ENCODE data around the gene ANKRD55. TPM values are rescaled to one million over a fixed set of nuclear protein-coding genes. Genes with fewer than 3 reads are reported as not detected.
A peak's percentile ranks its signal among the peaks of the same experiment; 100 is the strongest.
"Not testable (repeated sequence)": the region's sequence is repeated elsewhere in the genome, so short reads cannot be mapped to it uniquely, and the experiment has no call there.

The ANKRD55 gene
- total and polyA plus RNA-seq, 8 donors = 0.20 to 0.97 (median 0.67) TPM

- H3K27me3 ChIP-seq = no peaks in the 10 kb centered on the region
- H3K4me3 ChIP-seq = no peak overlapping the region
- TF ChIP-seq CTCF (IDR thresholded peaks at IDR 0.05) = no peak
- no peaks in the 10 kb centered on the region for H3K36me3 ChIP-seq
- ATAC-seq (peak; percentile 7), DNase-seq (no peak)
- intact Hi-C loops (cut with DNase I) = loop anchor here in 1 of 2 donors (10.0 kb wide), 1 partner anchor 86 kb away; the partner anchor contains the start of gene IL6ST
- H3K9me3 ChIP-seq = no peaks in the 10 kb centered on the region
- H3K27ac ChIP-seq = no peak overlapping the region
- H3K4me1 ChIP-seq = peaks cover 11 to 12% of the 10 kb centered on the region in 2 donors
Measured at GRCh38 chr5:56080375-56081052, 152.6 kb downstream of the ANKRD55 start.

GRCh38 chr5:56079157-56079500 is 154.0 kb downstream of the ANKRD55 start:
- H3K36me3 ChIP-seq; DNase-seq; H3K27me3 ChIP-seq; H3K9me3 ChIP-seq; H3K27ac ChIP-seq; intact Hi-C loops (cut with DNase I); H3K4me3 ChIP-seq; ATAC-seq: not testable (repeated sequence)
- peaks cover 9 to 12% of the 10 kb centered on the region in 2 donors for H3K4me1 ChIP-seq

GRCh38 chr5:56078278-56079156 is 154.6 kb downstream of the ANKRD55 start:
- Histone ChIP-seq H3K4me1 (peaks cover 9 to 12% of the 10 kb centered on the region in 2 donors), H3K36me3 (no peaks in the 10 kb centered on the region), H3K27me3 (no peaks in the 10 kb centered on the region), H3K9me3 (no peaks in the 10 kb centered on the region), H3K4me3 (no peak overlapping the region), H3K27ac (no peak overlapping the region)
- intact Hi-C loops (cut with DNase I) = no loop called here
- no peak for TF ChIP-seq CTCF (IDR thresholded peaks at IDR 0.05)
- peak; percentile 48 for ATAC-seq
- no peak for DNase-seq

- Histone ChIP-seq H3K27me3 (no peaks in the 10 kb centered on the region), H3K36me3 (no peaks in the 10 kb centered on the region), H3K4me1 (peaks cover 9 to 12% of the 10 kb centered on the region in 2 donors), H3K27ac (no peak overlapping the region), H3K9me3 (no peaks in the 10 kb centered on the region), H3K4me3 (no peak overlapping the region)
- intact Hi-C loops (cut with DNase I) = no loop called here
- no peak for TF ChIP-seq CTCF (IDR thresholded peaks at IDR 0.05)
- DNase-seq (no peak), ATAC-seq (no peak)
Measured at GRCh38 chr5:56077796-56078233, 155.3 kb downstream of the ANKRD55 start.

- peaks cover 10 to 16% of the 10 kb centered on the region in 2 donors for H3K4me1 ChIP-seq
- H3K27me3 ChIP-seq = no peaks in the 10 kb centered on the region
- H3K9me3 ChIP-seq = no peaks in the 10 kb centered on the region
- H3K27ac ChIP-seq = no peak overlapping the region
- H3K4me3 ChIP-seq = no peak overlapping the region
- no peaks in the 10 kb centered on the region for H3K36me3 ChIP-seq
- TF ChIP-seq CTCF (IDR thresholded peaks at IDR 0.05) = no peak
- DNase-seq (no peak), ATAC-seq (no peak)
- intact Hi-C loops (cut with DNase I) = no loop called here
Measured at GRCh38 chr5:56076486-56076885, 156.6 kb downstream of the ANKRD55 start.
